Measurements from ENCODE around the gene TAF4.

Gene TAF4

DNA sequence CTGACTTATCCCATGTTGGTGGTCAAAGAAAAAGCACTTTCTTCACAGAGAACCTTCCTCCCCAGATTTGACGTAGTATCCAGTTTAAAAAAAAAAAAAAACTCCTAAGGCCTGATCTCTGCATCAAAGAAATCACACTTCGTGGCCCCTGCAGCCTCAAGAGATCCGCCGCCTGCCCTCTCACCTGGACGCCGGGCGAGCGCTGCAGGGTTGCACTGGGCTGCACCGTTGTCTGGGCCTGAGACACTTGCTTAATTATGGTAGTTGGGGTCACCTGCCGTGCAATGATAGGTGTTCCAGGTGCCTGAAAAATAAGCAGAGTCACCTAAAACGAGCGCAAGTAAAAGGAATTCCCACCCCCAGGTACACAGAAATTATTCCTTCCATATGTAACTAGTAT lies 53.0 kb downstream of the TAF4 start:
- no peak for TF ChIP-seq ZFX (IDR thresholded peaks at IDR 0.05)
- TF ChIP-seq, protein P1, sequence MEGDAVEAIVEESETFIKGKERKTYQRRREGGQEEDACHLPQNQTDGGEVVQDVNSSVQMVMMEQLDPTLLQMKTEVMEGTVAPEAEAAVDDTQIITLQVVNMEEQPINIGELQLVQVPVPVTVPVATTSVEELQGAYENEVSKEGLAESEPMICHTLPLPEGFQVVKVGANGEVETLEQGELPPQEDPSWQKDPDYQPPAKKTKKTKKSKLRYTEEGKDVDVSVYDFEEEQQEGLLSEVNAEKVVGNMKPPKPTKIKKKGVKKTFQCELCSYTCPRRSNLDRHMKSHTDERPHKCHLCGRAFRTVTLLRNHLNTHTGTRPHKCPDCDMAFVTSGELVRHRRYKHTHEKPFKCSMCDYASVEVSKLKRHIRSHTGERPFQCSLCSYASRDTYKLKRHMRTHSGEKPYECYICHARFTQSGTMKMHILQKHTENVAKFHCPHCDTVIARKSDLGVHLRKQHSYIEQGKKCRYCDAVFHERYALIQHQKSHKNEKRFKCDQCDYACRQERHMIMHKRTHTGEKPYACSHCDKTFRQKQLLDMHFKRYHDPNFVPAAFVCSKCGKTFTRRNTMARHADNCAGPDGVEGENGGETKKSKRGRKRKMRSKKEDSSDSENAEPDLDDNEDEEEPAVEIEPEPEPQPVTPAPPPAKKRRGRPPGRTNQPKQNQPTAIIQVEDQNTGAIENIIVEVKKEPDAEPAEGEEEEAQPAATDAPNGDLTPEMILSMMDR (conservative IDR thresholded peaks at IDR 0.05) = no peak

DNA sequence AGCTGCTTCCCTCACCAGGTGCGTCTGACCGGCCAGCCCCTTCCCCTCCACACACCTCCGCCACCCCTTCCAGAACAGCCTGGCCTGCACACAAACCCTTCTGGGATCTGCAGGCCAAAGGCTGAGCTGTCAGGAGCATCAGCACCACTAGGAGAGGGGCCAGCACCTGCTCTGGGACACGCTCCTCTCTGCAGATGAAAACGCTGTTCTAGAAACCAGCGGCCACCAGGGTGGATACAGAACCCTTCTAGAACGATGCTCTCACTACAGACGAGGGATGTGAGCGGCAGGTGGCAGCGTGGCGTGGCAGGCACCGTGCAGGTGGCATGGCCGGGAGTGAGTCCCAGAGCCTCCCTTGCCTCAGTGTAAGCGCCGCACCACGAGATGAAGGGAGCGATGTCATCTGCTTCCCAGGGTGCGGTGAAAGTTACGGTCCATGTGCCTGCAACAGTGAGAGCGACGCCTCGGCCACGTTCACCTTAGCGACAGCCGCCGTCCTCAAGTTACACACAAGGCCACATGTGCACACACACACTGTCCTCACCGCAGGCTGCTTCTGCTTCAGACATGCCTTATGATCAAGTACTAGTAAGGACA lies 53.6 kb downstream of the TAF4 start:
- TF ChIP-seq, protein P1 (conservative IDR thresholded peaks at IDR 0.05) = no peak
- TF ChIP-seq ZFX (IDR thresholded peaks at IDR 0.05) = no peak
- H3K27ac ChIP-seq = no peak overlapping the region

More for the DNA sequence above, 53.0 kb downstream of the TAF4 start:
- no peak overlapping the region for H3K27ac ChIP-seq

DNA sequence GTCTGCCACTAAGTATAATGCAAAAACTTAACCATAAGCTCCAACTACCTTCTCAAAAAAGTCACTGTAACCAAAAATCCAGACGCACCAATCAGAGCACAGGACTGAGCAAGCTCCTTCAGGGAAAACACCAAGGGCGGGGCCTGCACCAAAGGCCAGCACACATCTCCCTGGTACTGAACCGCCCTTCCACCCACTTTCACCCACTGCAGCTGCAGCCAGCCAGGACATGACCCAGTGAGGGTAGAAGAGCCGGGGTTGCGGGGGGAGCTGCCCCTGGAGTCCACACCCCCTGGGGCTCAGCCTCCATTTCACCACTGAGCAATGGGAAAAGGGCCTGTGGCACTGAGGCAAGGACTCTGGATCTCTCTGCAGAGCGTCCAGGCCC lies 54.3 kb downstream of the TAF4 start:
- H3K27ac ChIP-seq = no peak overlapping the region

DNA sequence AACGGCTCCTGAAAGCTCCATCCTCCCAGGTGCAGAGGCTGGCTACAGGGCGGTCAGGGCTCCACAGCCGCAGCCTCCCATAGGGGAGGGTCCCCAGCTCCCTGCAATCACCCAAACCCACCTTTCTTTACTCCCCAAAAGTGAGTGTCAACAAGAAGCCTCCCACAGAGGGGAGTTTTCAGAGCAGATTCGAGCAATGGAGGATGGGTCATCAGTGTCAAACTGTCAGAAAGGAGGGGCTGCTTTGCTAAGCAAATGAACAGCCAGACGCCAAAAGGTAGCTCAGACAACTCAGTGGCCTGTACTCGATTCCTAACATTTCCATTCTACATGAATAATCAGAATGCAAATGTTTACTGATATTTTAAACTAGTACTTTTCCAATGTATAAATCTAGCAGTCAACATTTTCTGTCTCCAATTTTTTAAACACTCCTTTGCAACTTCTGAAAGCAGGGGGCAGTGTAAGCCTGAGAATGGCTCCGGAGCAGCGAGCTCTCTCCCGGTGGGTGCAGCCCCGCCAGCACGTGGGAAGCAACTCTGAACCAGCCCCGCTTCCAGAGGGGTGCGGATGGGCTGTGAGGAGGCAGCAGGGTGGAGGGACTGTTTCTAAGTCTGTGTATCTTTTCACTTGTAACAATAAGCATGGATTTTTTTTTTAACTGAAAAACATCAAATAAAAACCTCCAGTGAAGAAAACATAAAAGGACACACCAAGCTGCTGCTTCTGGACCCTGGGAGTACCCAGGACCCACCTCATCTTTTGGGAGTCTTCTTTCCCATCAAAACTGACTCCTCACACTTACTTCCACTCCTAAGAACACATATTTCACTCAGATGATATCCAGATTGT lies 54.9 kb downstream of the TAF4 start:
- TF ChIP-seq ZFX (IDR thresholded peaks at IDR 0.05) = no peak
- TF ChIP-seq, protein P1 (conservative IDR thresholded peaks at IDR 0.05) = no peak; the same call in 1 of the 2 replicates
- H3K27ac ChIP-seq = no peak overlapping the region

More for the DNA sequence above, 54.3 kb downstream of the TAF4 start:
- TF ChIP-seq, protein P1 (conservative IDR thresholded peaks at IDR 0.05) = no peak
- TF ChIP-seq ZFX (IDR thresholded peaks at IDR 0.05) = no peak

DNA sequence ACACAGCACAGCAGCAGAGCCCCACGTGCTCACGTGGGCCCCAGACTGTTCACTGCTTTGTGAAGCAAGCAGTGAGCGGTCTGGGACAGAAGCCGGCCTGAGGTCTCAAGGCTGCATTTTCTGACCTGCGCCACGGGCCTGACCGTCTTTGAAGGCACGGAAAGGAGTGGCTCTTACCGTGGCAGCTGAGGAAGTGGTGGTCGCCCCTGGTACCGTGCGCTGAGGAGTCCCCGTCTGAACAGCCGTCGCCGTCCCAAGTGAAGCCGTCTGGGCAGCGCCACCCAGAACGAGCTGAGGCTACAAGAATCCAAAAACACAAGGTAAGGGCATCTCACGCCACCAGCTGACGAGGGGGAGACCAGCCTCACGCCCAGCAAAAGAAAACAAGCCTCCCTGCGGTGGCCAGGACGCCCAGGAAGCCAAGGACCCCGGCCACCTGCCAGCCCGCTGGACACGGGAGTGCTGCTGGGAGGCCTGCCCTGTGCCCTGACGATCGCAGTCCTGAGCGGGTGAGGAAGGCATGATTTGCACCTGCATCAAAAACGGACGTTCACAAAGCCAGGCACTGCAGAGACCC lies 55.7 kb downstream of the TAF4 start:
- no peak for TF ChIP-seq ZFX (IDR thresholded peaks at IDR 0.05)
- TF ChIP-seq, protein P1 (conservative IDR thresholded peaks at IDR 0.05) = no peak
- no peak overlapping the region for H3K27ac ChIP-seq

DNA sequence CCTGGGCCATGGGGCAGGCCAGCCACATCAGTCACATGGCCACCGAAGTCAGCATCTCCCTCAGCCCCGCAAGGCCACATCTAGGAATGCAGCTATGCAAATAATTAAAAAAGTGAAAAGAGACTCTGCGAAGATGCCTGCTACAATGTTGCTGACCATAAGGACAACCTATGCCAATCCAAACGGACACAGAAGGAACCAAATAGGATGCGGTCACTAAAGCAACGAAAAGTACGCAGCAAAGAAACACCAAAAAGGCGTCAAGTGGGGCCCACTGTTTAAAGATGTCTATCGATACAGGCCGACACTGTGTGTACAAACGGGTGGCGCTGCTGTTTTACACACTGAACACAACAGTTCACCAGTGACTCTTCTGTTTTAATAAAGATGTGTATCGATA lies 56.4 kb downstream of the TAF4 start:
- TF ChIP-seq ZFX (IDR thresholded peaks at IDR 0.05) = no peak
- TF ChIP-seq, protein P1 (conservative IDR thresholded peaks at IDR 0.05) = no peak
- no peak overlapping the region for H3K27ac ChIP-seq

DNA sequence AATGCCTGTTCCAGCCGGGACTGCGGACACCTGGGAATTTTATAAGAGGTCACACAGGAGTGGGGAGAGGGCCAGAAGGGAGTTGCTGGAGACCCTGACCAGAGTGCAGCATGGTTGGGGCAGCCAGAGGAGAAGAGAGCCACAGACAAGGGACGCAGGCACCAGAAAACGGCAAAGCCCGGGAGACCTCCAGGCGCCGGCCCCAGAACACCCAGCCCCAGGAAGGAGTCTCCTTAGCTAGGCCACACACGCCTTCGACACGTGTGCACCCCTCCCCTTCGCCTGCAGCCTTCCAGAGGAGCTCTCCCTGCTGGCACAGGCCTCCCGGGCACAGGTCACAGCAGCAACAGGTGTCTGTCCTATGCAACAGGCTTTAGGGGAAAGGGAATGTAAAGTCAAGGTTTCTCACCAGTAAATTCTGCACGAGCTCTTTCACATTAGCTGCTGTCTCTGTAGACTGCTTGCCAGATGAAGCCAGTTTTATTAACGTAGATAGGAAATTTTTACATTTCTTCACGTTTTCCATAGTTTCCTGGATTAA lies 57.0 kb downstream of the TAF4 start:
- no peak for TF ChIP-seq ZFX (IDR thresholded peaks at IDR 0.05)
- TF ChIP-seq, protein P1 (conservative IDR thresholded peaks at IDR 0.05) = no peak
- no peak overlapping the region for H3K27ac ChIP-seq

All from C4-2B (cell line).